Naive thymus-derived CD8-positive, alpha-beta T cell (primary cell): ENCODE data around the gene SDR42E2. TPM values are rescaled to one million over a fixed set of nuclear protein-coding genes. Genes with fewer than 3 reads are reported as not detected.

Experiments used
- polyA plus RNA-seq, 3 donors: library from polyadenylated mRNA; unstranded; fragments of 300-500 nt; fragmentation: Illumina TruSeq; gene quantifications; one replicate each; pipeline ENCODE4 v1.2.3, GENCODE V29; 2021
- total RNA-seq, 8 experiments: library from RNA in 2 of 8; stranded (reverse) in 2 of 8; gene quantifications; one replicate each; pipeline ENCODE4 v1.2.3 and lab custom pipeline; 2021 to 2026

The SDR42E2 gene
- total and polyA plus RNA-seq, 5 experiments from 2014 or later = 0.23 to 0.70 (median 0.45) TPM

Other genes with a start within 250 kb of the SDR42E2 start
- gene UQCRC2, start 209.1 kb upstream of the SDR42E2 start, total RNA-seq = 100 to 1,000 TPM; 187 to 193 TPM
- gene UQCRC2, start 209.1 kb upstream of the SDR42E2 start, polyA plus RNA-seq = 100 to 1,000 TPM; 176 to 196 (median 180) TPM
- not detected for gene PDZD9, start 161.4 kb upstream of the SDR42E2 start, total RNA-seq
- under 1 TPM in 2 of 3 donors, not detected in 1; 0.19 to 0.30 TPM for gene PDZD9, start 161.4 kb upstream of the SDR42E2 start, polyA plus RNA-seq
- 10 to 100 TPM; 15.6 to 18.9 TPM for gene MOSMO, start 154.4 kb upstream of the SDR42E2 start, total RNA-seq
- 1 to 10 TPM; 4.7 to 6.5 (median 4.9) TPM for gene MOSMO, start 154.4 kb upstream of the SDR42E2 start, polyA plus RNA-seq
- gene VWA3A, start 70.0 kb upstream of the SDR42E2 start, total RNA-seq = under 1 TPM; 0.65 to 0.99 TPM
- gene VWA3A, start 70.0 kb upstream of the SDR42E2 start, polyA plus RNA-seq = not detected
- 10 to 100 TPM; 24.3 to 25.3 TPM for gene EEF2K, start 43.8 kb downstream of the SDR42E2 start, total RNA-seq
- 1 to 10 TPM; 2.0 to 3.2 (median 3.1) TPM for gene EEF2K, start 43.8 kb downstream of the SDR42E2 start, polyA plus RNA-seq
- gene POLR3E, start 134.9 kb downstream of the SDR42E2 start, total RNA-seq = 100 to 1,000 TPM; 107 to 110 TPM
- 10 to 100 TPM; 11.1 to 13.9 (median 11.5) TPM for gene POLR3E, start 134.9 kb downstream of the SDR42E2 start, polyA plus RNA-seq
- 10 to 100 TPM; 68.7 to 78.3 TPM for gene CDR2, start 212.1 kb downstream of the SDR42E2 start, total RNA-seq
- gene CDR2, start 212.1 kb downstream of the SDR42E2 start, polyA plus RNA-seq = 10 to 100 TPM; 46.8 to 91.0 (median 66.9) TPM